Stimulated activated CD4-positive, alpha-beta T cell treated with anti-CD3 and anti-CD28 coated beads, TNF-alpha, amount 100 ng/mL, for 48 hours (primary cell): ENCODE data around the gene SDHB.

ENCODE experiments used
- DNase-seq, 3 donors: peaks; one replicate each; pipeline ENCODE4 v3.0.0-alpha.2; 2020; ENCODE audit warnings: low read depth in 3 of 3

The SDHB gene

DNA sequence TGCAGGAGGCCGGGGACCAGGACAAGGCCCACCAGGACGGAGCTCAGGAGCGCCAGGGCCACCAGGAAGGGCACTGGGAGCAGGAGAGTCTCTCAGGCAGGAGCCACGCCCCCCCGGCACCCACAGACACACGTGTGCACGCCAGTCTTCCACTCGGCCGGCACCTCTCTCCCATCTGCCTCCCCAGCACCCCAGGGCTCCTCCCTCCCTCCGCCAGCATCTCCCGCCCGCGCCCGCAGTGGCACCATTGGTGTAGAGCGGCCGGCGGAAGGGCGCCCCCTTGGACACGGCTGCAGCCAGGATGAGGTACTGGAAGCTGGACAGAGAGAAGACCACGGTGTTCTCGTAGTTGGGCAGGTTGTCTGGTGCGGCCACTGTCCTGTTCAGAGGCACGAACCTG, 67.3 kb downstream of the SDHB start:
- DNase-seq, result no peak

DNA sequence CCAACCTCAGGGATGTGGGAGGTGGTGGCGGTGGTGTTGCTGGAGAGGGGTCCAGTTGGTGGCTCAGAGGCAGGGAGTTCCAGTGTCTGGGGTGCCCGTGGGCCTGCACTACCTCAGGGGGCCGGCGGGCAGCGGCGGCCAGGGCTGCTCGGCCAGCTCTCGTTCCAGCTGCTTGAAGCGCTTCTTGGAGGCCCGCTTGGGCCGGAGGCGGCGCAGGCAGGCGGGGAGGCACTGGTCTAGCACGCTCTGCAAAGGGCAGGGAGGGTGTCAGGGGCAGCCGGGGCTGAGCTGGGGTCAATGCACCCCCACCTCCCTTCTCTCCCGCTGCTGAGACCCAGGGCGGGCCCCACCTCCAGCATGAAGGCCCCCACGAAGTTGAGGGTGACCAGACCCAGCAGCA, 67.7 kb downstream of the SDHB start:
- no peak for DNase-seq

DNA sequence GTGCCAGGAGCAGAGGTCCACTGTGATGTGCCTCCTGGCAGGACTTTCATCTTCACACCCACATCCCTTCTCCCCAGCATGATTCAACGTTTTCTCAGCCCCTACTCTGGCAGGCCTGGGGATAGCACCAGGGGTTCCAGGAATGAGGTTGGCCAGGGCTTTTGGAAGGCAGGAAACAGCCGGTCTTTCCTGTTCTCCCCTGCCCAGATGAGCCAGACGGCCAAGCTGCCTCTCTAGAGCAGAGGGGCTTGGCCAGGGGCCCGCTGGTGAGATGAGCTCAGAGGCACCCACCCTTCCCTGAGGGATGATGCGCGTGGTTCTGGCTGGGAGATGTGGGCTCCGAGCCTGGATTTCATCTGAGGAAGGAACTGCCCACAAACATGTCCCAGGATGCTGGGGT, 69.1 kb downstream of the SDHB start:
- no peak for DNase-seq

DNA sequence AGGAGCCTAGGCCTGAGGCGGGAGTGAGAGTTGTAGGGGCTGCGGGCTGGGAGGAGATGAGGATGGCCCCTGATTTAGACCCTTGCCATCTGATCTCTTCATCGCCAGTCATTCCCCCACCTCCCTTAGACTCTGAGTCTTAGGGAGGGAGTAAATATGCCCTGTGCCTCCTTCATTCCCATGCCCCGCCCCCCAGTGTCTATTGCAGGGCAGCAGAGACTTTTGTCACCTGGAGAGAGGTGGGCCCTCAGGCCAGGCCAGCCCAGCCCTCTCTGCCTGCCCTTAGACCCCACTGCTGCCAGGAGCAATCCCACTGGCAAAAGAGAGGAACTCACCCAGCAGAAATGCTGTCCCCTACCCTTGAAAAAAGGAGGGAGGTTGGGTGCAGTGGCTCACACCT, 70.2 kb downstream of the SDHB start:
- DNase-seq, result no peak

DNA sequence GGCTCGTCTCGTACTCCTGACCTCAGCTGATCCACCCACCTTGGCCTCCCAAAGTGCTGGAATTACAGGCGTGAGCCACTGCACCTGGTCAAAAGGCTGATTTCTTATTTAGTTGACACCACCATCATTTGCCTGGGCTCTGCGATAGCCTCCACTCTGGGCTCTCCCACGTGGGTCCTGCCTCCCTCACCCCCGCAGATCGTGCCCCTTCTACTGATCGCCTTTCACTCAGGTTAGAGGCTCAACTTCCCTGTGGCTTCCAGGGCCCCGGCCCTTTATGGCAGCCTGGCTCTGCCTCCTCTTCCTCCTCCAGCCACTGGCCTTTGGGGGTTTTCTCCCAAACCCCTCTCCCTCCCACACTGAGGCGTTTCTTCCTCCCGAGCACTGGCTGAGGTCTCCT, 70.9 kb downstream of the SDHB start:
- no peak for DNase-seq

DNA sequence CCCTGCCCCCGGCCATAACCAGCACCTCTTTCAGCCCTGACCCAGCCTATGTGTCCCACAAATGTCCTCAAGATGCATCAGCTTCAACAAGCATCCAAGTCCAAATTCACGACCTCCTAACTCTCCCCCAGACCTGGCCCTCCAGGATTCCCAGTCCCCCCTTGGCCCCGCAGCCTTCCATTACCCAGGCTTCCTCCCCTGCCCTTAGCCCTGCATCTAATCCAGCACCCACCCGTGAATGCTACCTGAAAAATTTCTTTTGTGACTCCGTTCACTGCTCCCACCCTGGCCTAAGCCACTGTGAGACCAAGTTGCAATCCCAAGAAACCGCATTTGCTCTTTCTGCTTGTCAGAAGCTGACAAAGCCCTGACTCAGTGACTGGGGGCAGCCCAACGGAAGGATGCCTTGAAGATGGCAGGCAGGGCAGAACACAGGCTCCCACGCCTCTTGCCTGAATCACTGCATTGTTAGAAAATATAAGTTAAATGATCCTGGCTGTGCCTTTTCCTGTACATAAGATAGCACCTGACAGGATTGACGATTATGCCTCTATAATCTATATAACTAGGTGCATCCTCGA, 72.5 kb downstream of the SDHB start:
- DNase-seq, result no peak

DNA sequence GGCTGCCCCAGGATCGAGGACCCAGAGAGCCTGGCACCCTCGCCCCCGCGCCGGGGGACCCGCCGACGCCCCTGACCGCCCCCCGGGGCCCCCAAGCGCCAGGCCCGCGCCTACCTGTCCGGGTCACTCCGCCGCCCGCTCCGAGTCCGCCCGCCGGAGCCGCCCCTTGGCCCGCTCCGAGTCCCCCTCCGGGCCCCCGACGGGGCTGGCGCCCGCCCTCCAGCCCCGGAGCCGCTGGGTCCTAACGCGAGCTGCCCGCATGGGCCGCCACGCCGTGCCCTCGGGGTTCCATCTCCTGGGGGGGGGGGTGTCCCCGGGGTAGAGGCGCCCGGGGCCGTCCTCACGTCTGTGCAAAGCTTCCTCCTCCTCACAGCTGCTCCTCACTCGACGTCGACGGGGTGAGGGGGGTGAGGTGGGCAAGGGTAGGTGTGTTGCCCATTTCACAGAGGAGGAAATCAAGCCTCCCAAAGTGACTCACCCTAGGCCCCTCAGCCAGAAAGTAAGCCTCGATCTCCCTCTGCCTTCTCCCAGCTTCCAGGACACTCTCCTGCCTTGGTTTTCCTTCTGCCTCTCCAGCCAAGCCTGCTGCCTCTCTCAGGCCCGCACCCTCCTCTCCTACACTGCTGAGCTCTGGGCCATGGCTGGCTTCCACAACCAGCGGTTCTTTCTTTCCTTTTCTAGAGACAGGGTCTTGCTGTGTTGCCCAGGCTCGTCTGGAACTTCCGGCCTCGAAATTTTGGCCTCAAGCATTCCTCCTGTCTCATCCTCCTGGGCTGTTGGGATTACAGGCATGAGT, 73.2 kb downstream of the SDHB start, which contains the start of gene MFAP2:
Gene MFAP2 (minus strand): TSS at position 148 of the 796 bp plus-strand sequence. CDS start 2,347 bp downstream, outside the sequence.
- no peak for DNase-seq

DNA sequence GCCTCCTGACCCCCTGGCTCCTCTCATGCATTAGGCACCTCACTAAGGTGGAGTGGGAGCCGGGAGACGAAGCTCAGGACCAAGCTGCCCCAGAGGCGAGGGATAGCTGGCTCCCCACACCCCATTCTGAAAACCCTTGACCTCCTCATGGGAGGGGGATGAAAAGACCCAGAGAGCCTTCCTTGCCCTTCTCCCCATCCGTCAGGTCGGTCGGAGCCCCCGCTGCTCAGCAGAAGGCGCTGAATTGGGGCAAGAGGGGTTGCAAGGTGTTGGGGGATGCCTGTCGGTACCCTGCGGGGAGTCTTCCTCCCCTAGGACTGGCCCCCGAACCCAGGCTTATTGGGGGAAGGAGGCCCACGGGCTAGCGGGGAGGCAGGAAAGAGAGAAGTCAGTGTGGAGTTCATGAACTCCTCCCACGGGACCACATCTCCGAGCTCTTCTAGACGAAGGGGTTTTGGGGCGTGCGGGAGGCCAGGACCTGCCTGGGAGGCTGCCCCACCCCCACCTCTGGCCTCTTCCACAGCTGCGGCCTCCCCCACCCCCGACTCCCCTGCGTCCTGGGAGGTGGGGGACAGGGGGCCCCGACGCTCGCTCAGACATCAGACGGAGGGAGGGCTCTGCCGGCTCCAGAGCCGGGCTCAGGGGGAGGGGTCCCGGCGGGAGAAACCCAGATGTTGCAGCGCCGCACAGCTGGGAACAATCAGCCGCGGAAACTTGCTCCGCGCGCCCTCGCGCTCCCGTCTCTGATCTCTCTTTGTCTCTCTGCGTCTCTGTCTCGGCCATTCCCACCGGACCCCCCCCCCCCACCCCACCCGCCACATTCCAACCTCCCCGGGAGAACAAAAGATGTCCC, 74.1 kb downstream of the SDHB start:
- DNase-seq, result no peak

DNA sequence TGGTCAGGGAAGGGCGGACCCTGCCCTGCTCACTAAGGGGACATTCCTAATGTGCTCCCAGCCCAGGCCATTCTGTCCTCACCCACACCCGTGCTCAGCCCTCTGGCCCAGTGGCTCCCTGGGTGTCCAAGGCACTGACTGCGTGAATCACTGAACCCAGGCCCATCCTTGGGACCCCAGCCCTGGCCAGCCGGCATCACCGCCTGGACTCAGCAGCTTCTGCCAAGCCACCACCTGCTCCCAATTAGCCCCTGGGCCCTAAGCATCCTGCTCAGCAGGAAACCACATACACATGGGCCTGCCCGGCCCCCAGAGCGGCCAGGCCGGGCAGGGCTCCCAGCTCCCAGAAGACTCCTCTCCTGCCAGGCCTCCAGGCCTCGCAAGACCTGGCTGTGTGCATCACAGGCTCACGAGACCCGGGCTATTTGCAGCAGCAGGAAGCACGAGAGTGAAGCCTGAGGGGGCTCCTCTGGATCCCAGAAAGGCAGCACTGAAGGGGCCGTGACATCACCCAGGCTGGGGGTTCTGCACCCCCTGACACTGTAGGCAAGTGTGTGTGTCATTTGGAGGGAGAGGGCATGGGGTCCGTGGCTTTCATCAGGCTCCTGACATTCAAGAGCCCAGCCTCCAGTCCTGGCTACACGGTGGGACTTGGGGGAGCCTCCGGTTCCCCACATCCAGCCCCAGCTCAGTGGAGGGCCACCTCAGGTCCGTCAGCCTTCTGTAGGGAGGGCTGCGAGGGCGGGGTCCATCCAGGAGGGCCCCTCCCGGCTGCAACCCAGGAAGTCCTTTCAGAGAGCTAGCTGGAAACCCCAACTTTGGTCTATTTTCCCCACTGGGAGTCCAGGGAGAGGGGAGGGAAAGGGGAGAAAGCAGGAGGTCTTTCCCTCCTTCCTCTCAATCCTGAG, 75.0 kb downstream of the SDHB start:
- no peak for DNase-seq

DNA sequence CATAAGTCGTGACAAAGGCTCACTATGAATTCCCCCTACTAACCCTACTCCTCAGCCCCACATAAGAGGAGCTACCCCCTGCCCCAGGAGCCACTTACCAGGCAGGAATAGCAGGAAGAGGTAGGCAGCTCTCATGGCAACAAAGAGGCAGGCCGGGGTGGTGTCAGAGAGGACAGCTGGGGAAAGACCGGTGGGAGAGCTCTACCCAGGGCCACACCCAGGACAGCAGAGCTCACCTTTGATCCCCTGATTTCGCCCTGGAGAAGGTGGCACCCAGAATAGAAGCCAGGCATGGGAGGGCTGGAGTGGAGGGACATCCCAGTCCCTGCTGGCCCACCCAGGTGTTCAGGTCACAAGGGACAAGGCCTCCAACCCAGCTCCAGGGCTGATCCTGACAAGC, 75.7 kb downstream of the SDHB start:
- DNase-seq, result no peak

DNA sequence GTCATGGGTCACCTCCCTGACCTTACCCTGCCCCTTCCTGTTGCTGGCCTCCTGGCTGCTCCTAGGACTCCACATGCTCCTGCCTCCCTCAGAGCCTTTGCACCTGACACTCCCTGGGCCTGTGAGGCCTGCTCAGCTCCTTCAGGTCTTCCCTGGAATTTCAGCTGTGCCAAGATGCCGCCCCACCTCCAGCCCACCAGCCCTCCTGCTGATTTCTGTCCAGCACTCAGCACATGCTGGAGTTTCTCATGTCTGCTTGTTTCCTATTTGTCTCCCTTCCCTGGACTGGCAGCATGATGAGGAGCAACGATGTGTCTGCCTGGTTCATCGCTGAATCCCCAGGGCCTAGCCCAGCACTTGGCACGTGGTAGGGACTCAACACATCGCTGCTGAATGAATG, 76.5 kb downstream of the SDHB start:
- DNase-seq, result no peak

DNA sequence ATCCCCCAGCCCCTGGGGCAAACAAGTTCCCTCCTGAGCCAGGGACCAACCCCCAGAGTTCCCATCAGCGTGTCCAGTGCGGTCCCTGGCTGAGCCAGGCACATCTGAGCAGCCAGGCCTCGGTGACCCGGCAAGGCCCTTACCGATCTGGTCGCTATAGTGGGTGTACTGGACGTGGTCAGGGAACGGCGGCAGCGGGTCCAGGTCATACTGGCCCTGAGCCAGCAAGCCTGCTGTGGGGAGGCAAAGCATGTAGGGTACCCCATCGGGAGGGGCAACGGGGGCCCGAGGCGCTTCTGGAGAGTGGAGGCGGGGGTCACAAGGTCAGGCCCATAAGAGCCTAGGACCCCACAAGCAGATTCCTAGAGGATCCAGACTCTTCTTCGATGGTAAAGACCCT, 76.9 kb downstream of the SDHB start:
- DNase-seq, result no peak

DNA sequence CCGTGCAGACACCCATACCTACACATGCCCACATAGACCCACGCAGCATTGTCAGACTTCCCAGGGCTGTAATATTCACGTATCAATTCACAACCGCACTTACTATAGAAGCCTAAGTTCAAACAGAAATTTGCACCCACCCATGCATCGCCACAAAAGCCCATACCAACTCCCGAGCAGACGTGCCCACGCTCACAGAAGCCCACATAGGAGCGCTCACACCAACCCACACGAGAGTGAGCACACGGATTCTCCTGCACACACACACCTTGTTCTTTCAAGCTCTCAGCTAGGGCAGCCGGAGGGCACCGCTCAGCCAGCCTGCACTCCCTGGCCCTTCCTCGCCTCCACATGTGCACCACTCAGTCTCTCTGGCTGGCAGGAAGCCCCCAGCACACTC, 78.0 kb downstream of the SDHB start:
- DNase-seq, result no peak

DNA sequence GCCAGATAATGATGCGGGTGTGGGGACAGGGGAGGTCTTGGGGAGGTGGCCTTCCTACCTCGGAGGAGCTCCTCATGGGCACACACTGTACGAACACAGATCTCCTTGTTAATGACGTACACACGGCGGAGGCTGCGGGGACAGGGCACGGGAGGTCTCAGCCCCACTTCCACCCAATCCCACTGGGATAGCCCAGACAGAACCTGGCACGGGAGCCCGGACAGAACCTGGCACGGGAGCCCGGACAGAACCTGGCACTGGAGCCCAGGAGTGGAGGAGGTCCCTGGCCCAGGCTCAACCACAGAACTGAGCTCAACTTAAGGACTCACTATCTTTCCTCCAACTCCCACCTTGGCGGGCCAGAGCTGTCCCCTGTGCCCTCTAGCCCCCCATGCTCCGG, 78.6 kb downstream of the SDHB start:
- no peak for DNase-seq

DNA sequence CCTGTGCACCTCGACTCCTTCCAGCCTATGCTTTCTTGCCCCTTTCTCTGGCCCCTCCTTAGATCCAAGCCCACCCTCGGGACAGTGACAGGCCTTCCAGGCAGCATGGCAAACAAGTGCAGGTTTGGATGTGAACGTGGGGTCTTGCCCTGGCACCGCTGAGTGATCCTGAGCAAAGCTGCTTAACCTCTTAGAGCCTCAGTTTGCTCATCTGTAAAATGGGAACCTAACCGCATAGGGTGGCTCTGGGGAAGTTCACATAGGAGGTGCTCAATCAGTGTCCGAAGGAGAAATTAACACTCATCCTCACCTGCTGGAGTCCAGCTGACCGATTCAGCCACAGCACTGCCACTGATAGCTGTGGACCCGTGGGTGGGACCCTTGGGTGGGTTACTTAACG, 80.6 kb downstream of the SDHB start:
- DNase-seq, result no peak

DNA sequence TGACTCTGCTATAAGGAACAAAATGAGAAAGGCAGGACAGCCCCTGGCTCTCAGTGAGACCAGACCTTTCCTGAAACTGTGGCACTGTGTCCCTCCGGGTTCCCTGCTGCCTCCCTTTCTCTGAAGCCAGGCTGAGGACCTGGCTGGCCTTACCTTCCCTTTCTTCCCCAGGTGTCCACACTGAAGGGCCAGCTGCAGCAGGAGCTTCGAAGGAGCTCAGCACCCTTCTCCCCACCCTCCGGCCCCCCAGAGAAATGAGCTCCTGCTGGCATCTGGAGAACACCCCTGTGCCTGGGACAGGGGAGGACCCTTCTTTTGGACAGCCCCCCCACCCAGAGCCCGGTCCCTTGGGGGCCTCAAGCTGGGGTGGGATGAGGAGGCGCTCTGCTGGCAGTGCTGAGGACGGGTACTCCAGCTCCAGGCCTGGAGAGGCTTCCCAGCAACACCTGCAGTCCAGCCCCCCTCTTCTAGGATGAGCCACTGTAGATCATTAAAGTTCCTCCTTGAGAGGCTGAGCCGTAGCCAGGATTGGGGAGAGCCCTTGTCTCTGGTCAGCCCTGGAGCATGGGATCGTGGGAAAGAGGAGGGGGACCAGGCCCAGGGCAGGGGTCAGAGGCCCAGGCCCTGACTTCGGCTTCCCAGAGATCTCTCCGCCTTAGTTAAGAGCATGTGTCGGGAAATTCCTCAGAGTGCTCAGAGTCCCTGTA, 81.5 kb downstream of the SDHB start:
- DNase-seq, result no peak

DNA sequence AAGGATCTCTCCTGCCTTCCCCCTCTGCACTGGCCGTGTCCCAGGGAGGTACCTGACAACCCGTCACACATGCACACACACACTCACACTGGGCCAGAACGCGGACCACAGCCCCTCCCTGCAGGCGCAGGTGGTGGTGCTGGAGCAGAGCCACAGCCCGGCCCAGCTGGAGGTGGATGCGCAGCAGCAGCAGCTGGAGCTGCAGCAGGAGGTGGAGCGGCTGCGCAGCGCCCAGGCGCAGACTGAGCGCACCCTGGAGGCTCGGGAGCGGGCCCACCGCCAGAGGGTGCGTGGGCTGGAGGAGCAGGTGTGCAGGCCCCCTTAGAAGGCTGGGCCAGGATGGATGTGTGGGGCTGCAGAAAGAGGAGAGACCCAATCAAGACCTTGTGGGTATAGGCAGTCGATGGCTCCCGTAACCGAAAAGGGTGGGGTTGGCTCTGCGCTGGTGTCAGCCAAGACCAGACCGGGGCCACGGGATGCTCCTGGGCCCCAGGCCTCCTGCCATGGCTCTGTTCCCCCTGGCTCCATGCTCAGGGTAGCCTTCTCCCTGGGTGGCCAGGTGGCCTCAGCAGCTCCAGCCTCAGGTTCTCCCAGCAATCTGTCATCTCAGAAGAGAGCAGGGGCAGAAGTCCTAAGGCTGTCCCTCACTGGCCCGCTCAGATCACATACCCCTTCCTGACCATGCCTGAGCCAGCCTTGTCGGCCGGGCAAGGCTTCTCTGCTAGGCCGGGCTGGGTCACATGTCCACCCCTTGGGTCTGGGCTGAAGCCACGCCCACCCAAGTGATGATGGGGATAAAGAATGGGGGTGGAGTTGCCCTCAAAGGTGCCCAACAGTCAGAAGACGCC, 82.3 kb downstream of the SDHB start:
- DNase-seq, result no peak

DNA sequence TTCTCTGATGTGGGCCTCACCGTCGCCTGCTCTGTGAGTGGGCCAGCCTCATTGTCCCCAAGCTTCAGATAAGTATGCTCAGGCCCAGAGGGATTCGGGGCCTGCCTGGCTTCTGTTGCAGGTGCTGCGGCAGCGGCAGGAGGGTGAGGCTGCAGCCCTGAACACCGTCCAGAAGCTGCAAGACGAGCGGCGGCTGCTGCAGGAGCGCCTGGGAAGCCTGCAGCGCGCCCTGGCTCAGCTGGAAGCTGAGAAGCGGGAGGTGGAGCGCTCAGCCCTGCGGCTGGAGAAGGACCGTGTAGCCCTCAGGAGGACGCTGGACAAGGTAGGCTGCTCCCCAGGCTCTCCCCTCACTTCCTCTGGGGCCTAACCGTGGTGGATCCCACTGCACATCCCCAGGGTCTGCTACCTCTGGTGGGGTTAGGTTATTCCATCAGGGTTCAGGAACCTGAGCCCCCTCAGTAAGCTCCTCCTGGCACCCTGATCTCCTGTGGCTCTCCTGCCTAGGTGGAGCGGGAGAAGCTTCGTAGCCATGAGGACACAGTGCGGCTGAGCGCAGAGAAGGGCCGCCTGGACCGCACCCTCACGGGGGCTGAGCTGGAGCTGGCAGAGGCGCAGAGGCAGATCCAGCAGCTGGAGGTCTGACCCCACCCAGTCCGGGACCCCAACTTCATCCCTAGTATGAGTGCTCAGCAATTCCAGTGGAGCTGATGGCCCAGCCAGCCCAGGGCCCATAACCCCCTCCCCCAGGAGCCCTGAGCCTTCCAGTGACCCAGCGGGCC, 83.5 kb downstream of the SDHB start:
- no peak for DNase-seq

DNA sequence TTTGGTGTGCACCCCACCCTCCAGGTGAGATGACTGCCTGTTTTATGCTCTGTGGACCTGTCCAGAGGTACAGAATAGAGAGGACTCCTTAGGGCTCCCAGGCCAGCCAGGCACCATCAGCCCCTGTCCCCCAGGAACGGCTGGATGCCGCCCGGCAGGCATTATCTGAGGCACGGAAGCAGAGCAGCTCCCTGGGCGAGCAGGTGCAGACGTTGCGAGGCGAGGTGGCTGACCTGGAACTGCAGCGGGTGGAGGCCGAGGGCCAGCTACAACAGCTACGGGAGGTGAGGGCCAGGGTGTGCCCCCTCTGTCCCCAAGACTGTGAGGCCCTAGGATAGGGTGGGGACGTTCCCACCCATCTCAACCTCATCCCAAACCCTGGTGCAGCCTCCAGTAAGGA, 84.2 kb downstream of the SDHB start:
- no peak for DNase-seq
